Upper lobe of left lung (tissue), 6 donors: ENCODE measurements around the gene BMX. TPM values are rescaled to one million over a fixed set of nuclear protein-coding genes. Genes with fewer than 3 reads are reported as not detected.

Experiments used
- ATAC-seq, 2 donors: fragments of 200-7000 bp; cut with Tn5 transposase; one replicate each; pipeline ENCODE4 v1.9.1; 2022; ENCODE audit warnings: mild to moderate bottlenecking in 2 of 2, moderate library complexity in 2 of 2; ENCODE audit not compliant: low FRiP score in 2 of 2
- DNase-seq, 2 donors: peaks; one replicate each; pipeline ENCODE4 v3.0.0-alpha.2; 2019 to 2020
- H3K27ac ChIP-seq, 4 donors: fragments of 200-600 bp; sonication (generic); one replicate each; pipeline ENCODE4 v1.5.1; 2016 to 2019
- H3K27me3 ChIP-seq, 4 donors: fragments of 200-600 bp; sonication (generic); one replicate each; pipeline ENCODE4 v1.5.1; 2017 to 2019
- H3K36me3 ChIP-seq, 4 donors: fragments of 200-600 bp; sonication (generic); one replicate each; pipeline ENCODE4 v1.5.1; 2016 to 2019
- H3K4me1 ChIP-seq, 4 donors: fragments of 200-600 bp; sonication (generic); one replicate each; pipeline ENCODE4 v1.5.1; 2018 to 2019
- H3K4me3 ChIP-seq, 4 donors: fragments of 200-600 bp; sonication (generic); one replicate each; pipeline ENCODE4 v1.5.1; 2017 to 2019; ENCODE audit warnings: mild to moderate bottlenecking in 2 of 4, moderate library complexity in 1 of 4
- H3K9me3 ChIP-seq, 4 donors: fragments of 200-600 bp; sonication (generic); one replicate each; pipeline ENCODE4 v1.5.1; 2018 to 2019
- EP300 ChIP-seq, 4 donors: sonication (generic); formaldehyde crosslinking; IDR thresholded peaks; one replicate each; pipeline ENCODE4 v1.5.1; 2017; ENCODE audit warnings: antibody characterized with exemption in 4 of 4, control low read depth in 2 of 4
- POLR2A ChIP-seq, 4 donors: fragments of 450-650 bp; IDR thresholded peaks; one replicate each; pipeline ENCODE4 v1.5.1; 2016 to 2017; ENCODE audit warnings: antibody characterized with exemption in 4 of 4, mild to moderate bottlenecking in 2 of 4
- POLR2AphosphoS5 ChIP-seq, 2 donors: sonication (generic); formaldehyde crosslinking; IDR thresholded peaks; one replicate each; pipeline ENCODE4 v1.5.1; 2017; ENCODE audit warnings: antibody characterized with exemption in 2 of 2
- WGBS, 2 donors: methylation state at CpG; one replicate each; pipeline ENCODE4 v1.1.5; 2017 to 2018; 5-methylcytosine and 5-hydroxymethylcytosine counted together
- total RNA-seq, 6 donors: library from RNA; depleted of rRNA in 4 of 6; stranded (reverse); fragments of >200 nt in 4 of 6; gene quantifications; one replicate each; pipeline versions ENCODE4 v1.1.0 to v1.2.1, GENCODE V29; 2016 to 2021
- TF ChIP-seq, protein P1 (sequence below), 6 experiments: fragments of 450-650 bp in 4 of 6; fragments of 200-600 bp in 2 of 6; sonication (generic) in 2 of 6; IDR thresholded peaks; one replicate each; pipeline ENCODE4 v1.5.1; 2016 to 2019; ENCODE audit warnings: antibody characterized with exemption in 6 of 6
- donor health status: DM: no; HTN: no; CAD: no; lungs with moderate emphysema.
- donor health status: DM: no; HTN: yes; CAD: no; lungs with severe emphysema.

Gene BMX
- total RNA-seq, 6 donors from 2014 or later: 1.3 to 4.2 (median 3.6) TPM; not detected in 2

DNA sequence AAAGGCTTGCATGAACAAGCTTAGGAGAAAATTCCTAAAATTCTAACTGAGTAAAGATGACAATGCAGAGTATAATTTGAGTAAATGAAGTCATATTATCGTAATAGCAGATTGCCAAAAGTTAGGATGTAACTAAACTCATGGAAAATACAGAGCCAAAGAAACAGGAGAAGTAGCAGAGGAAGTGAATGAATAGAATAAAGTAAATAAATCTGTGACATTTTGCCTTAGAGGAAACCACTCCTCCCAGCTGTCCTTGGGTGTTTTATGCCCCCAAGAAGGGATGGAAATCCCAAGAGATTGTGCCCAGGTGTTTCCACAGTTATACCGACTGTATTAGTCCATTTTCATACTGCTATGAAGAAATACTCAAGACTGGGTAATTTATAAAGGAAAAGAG lies 1.9 kb upstream of the BMX start:
- 50 to 52% methylated on average over 2 of the region's 2 CpGs for WGBS, 2 donors

GRCh38 chrX:15499976-15500375 lies 631 bp upstream of the BMX start:
- ATAC-seq: no peak
- no peaks in the 10 kb centered on the region for H3K9me3 ChIP-seq
- TF ChIP-seq EP300 (IDR thresholded peaks at IDR 0.05) (no peak), POLR2AphosphoS5 (IDR thresholded peaks at IDR 0.05) (no peak), POLR2A (IDR thresholded peaks at IDR 0.05) (no peak)
- TF ChIP-seq, protein P1, sequence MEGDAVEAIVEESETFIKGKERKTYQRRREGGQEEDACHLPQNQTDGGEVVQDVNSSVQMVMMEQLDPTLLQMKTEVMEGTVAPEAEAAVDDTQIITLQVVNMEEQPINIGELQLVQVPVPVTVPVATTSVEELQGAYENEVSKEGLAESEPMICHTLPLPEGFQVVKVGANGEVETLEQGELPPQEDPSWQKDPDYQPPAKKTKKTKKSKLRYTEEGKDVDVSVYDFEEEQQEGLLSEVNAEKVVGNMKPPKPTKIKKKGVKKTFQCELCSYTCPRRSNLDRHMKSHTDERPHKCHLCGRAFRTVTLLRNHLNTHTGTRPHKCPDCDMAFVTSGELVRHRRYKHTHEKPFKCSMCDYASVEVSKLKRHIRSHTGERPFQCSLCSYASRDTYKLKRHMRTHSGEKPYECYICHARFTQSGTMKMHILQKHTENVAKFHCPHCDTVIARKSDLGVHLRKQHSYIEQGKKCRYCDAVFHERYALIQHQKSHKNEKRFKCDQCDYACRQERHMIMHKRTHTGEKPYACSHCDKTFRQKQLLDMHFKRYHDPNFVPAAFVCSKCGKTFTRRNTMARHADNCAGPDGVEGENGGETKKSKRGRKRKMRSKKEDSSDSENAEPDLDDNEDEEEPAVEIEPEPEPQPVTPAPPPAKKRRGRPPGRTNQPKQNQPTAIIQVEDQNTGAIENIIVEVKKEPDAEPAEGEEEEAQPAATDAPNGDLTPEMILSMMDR (IDR thresholded peaks at IDR 0.05): no peak
- H3K36me3 ChIP-seq: no peaks in the 10 kb centered on the region
- DNase-seq: no peak
- no peak overlapping the region for H3K27ac ChIP-seq
- no peak overlapping the region for H3K4me3 ChIP-seq
- H3K4me1 ChIP-seq: no peaks in the 10 kb centered on the region
- H3K27me3 ChIP-seq: no peaks in the 10 kb centered on the region
- 78 to 93% methylated on average over 3 of the region's 3 CpGs for WGBS, 2 donors

More for the DNA sequence above, 1.9 kb upstream of the BMX start:
- Histone ChIP-seq H3K36me3 (no peaks in the 10 kb centered on the region), H3K27ac (no peak overlapping the region), H3K27me3 (no peaks in the 10 kb centered on the region), H3K9me3 (no peaks in the 10 kb centered on the region), H3K4me1 (no peaks in the 10 kb centered on the region), H3K4me3 (no peak overlapping the region)
- TF ChIP-seq EP300 (IDR thresholded peaks at IDR 0.05) (no peak), POLR2AphosphoS5 (IDR thresholded peaks at IDR 0.05) (no peak), POLR2A (IDR thresholded peaks at IDR 0.05) (no peak)
- TF ChIP-seq, protein P1 (IDR thresholded peaks at IDR 0.05): no peak
- no peak for ATAC-seq
- no peak for DNase-seq

GRCh38 chrX:15501506-15501905 lies 899 bp downstream of the BMX start:
- 91 to 98% methylated on average over 9 of the region's 9 CpGs for WGBS, 2 donors
- TF ChIP-seq POLR2AphosphoS5 (IDR thresholded peaks at IDR 0.05) (no peak), EP300 (IDR thresholded peaks at IDR 0.05) (no peak), POLR2A (IDR thresholded peaks at IDR 0.05) (no peak)
- TF ChIP-seq, protein P1 (IDR thresholded peaks at IDR 0.05): no peak
- DNase-seq (no peak), ATAC-seq (no peak)
- Histone ChIP-seq H3K27ac (peak overlapping the region in 1 of 4 donors; percentile 14), H3K4me3 (no peak overlapping the region), H3K9me3 (no peaks in the 10 kb centered on the region), H3K27me3 (no peaks in the 10 kb centered on the region), H3K4me1 (no peaks in the 10 kb centered on the region), H3K36me3 (no peaks in the 10 kb centered on the region)

- H3K4me1 ChIP-seq: no peaks in the 10 kb centered on the region
- no peaks in the 10 kb centered on the region for H3K27me3 ChIP-seq
- no peak overlapping the region for H3K27ac ChIP-seq
- no peaks in the 10 kb centered on the region for H3K9me3 ChIP-seq
- ATAC-seq (no peak), DNase-seq (no peak)
- TF ChIP-seq, protein P1 (IDR thresholded peaks at IDR 0.05): no peak
- no peak for TF ChIP-seq EP300 (IDR thresholded peaks at IDR 0.05)
- TF ChIP-seq POLR2A (IDR thresholded peaks at IDR 0.05): no peak
- TF ChIP-seq POLR2AphosphoS5 (IDR thresholded peaks at IDR 0.05): no peak
- 80 to 100% methylated on average over 1 of the region's 1 CpG for WGBS, 2 donors
- no peak overlapping the region for H3K4me3 ChIP-seq
- no peaks in the 10 kb centered on the region for H3K36me3 ChIP-seq
Measured at GRCh38 chrX:15504661-15505060, 4.1 kb downstream of the BMX start.

GRCh38 chrX:15505101-15505500 lies 4.5 kb downstream of the BMX start:
- DNase-seq (no peak), ATAC-seq (no peak)
- H3K27ac ChIP-seq: no peak overlapping the region
- TF ChIP-seq POLR2AphosphoS5 (IDR thresholded peaks at IDR 0.05) (no peak), EP300 (IDR thresholded peaks at IDR 0.05) (no peak)
- TF ChIP-seq, protein P1 (IDR thresholded peaks at IDR 0.05): no peak
- 59 to 77% methylated on average over 3 of the region's 3 CpGs for WGBS, 2 donors
- no peaks in the 10 kb centered on the region for H3K36me3 ChIP-seq
- no peaks in the 10 kb centered on the region for H3K4me1 ChIP-seq
- no peak overlapping the region for H3K4me3 ChIP-seq
- H3K9me3 ChIP-seq: no peaks in the 10 kb centered on the region
- H3K27me3 ChIP-seq: no peaks in the 10 kb centered on the region
